ENCODE results near the gene IL1RAPL2. TPM values are rescaled to one million over a fixed set of nuclear protein-coding genes. Genes with fewer than 3 reads are reported as not detected.

The IL1RAPL2 gene
- total RNA-seq, 1 experiment from 2014 or later: not detected

DNA sequence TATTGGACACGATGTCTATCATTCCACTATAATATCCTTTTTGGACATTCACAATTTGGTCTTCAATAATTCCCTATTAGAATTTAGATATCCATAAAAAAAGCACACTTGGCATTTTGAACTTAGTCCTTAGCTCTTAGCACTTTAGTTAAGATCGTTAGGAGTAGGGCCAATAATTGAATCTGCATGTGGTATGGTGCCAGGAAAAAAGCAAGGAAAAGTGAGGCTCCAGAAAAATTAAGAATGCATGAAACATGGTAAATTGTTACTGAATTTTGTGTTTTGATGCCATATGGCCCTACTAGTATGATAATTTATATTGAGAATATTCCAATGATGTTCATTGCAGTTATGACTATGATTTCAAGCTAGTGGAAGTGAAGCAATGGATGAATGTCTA, 708.1 kb downstream of the IL1RAPL2 start:
- in situ Hi-C loops (cut with HindIII; ENCODE audit: low pct_unique_long_range_greater_than_20kb, low sequenced_read_pairs): no loop called here
- DNase-seq (ENCODE audit: low read depth): no peak

DNA sequence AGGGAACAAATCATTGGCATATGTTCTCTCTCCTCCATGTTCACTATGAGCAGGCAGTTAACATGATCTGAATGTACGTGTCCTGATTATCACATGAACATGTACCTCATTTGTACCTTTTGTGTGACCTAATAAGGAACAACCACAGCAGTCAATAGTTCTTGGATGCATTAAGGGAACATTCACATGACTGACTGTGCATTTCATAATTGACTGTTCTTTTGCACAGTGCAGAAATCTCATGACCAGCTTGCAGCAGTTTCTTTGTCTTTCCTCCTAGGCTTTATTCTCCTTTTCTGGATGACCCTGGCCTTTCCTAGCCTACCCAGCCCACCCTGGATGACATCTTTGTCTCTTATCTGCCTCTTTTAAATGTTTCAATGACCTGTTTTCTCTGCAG, 711.1 kb downstream of the IL1RAPL2 start:
- in situ Hi-C loops (cut with HindIII; ENCODE audit: low pct_unique_long_range_greater_than_20kb, low sequenced_read_pairs): no loop called here
- no peak for DNase-seq (ENCODE audit: low read depth)

DNA sequence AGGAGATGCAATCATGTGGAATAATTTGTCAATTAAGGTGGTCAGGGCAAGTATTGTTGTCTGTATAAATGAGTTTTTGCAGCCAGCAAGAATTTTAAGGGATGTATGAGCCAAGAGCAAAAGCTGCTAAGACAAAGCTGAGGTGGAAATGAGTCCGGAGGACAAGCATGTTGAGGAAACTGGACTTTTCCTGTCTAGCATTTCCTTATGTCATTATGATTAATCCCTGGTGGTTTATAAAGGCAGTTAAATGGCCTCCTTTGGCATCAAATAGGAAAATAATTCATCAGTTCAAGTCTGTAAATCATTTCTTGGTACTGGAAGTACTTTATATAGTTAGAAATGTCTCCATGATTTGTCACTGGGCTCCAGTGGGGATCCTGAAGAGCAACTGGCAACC, 716.1 kb downstream of the IL1RAPL2 start:
- in situ Hi-C loops (cut with HindIII; ENCODE audit: low pct_unique_long_range_greater_than_20kb, low sequenced_read_pairs): no loop called here
- DNase-seq (ENCODE audit: low read depth): no peak

DNA sequence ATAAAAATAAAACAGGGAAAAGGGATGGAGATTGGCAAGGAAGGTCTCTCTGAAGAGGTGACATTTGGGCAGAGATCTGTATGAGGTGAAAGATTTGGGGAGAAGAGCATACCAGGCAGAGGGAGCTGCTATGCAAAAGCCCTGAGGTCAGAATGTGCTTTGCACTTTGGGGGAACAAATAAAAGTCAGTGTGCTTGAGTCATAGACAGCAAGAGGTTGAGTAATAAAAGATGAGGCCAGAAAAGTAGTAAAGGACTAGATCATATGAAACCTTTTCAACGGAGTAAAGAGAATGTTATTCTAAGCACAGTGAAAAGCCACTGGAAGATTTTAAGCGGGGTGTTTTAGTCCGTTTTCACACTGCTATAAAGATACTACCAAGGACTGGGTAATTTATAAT, 731.0 kb downstream of the IL1RAPL2 start:
- in situ Hi-C loops (cut with HindIII; ENCODE audit: low pct_unique_long_range_greater_than_20kb, low sequenced_read_pairs): no loop called here
- DNase-seq (ENCODE audit: low read depth): no peak

DNA sequence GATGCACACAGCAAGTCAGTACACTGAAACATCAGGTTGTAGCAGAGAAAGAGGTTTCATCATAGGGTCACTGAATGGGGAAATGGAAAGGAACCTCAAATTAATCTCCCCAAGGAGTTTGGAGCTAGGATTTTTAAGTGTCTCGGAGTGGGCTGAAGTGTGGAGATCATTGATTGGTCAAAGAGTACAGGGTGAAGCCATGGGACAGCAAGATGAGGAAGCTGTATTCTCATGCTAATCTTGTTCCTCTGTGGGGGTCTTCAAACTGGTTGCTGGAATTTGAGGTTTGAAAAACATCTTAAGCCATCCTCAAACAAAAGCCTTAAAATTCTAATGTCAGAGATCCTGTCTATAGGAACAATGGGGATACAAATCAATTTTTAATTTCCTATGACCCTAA, 733.3 kb downstream of the IL1RAPL2 start:
- in situ Hi-C loops (cut with HindIII; ENCODE audit: low pct_unique_long_range_greater_than_20kb, low sequenced_read_pairs): no loop called here
- no peak for DNase-seq (ENCODE audit: low read depth)

DNA sequence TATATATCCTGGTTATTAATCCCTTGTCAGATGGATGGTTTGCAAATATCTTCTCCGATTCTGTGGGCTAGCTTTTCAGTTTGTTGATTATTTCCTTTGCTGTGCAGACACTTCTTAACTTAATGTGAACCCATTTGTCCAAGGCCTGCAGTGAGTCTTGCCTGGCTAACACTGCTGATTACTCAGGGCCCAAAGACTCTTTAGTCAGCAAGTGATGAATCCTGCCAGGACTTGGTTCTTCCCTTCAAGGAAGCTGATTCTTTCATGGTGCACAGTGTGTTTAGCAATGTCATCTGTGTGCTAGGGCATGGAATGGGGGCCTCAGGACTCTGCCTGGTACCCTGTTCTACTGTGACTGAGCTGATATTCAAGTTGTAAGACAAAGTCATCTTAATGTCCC, 736.2 kb downstream of the IL1RAPL2 start:
- no peak for DNase-seq (ENCODE audit: low read depth)
- in situ Hi-C loops (cut with HindIII; ENCODE audit: low pct_unique_long_range_greater_than_20kb, low sequenced_read_pairs): no loop called here

DNA sequence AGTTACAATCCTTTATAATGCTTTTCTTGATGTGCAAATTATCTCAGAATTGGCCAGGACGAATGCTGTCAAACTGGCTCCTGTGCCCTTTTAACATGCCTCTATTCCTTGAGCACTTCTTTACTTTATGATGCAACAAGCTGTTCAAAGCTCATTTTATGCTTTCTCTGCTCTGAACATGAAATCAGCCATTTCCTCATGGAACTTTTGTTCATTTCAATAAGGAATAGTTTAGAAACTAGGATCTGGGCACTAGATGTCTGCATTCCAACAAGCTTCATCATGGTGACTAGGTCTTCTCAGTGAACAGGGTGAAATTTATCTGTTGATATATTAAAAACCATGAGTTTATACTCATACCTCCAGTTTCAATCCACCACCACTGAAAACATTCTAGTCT, 741.8 kb downstream of the IL1RAPL2 start:
- in situ Hi-C loops (cut with HindIII; ENCODE audit: low pct_unique_long_range_greater_than_20kb, low sequenced_read_pairs): no loop called here

DNA sequence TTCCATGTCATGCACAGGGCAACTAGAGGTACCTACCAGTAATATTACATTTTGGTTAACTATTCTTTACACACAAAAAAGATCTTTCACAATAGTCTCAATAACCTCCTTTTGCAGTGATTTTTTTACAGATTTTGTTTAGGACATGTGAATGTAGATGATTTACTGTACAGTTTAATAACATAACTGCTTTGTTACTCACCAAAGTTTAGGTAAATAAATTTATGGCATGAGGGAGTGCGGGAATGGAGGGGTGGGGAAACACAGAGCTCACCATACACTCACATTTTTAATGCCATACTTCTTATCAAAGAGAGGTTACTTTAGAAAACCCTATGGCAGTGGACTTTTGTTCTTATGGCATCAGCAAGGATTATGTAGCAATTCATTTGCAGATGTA, 747.6 kb downstream of the IL1RAPL2 start:
- no peak for DNase-seq (ENCODE audit: low read depth)
- in situ Hi-C loops (cut with HindIII; ENCODE audit: low pct_unique_long_range_greater_than_20kb, low sequenced_read_pairs): no loop called here

More for the DNA sequence above, 741.8 kb downstream of the IL1RAPL2 start:
- no peak for DNase-seq (ENCODE audit: low read depth)

DNA sequence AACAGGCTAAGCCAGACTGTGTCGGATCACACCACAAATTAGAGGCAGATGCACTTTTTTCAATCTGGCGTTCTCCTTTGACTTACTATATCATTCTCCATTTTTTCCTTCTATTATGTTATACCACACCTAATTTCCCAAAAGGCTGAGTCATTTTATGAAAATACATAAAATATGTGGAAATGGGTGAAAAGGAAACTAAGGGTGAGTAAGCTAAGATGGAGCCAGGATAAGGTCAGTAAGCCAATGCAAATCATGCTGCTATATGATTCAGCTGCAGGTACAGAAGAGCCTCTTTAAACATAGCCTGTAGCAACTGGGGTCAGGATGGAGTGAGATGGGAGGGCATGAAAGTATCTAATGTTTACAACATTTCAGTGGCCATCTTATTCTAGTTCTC, 748.5 kb downstream of the IL1RAPL2 start:
- DNase-seq (ENCODE audit: low read depth): no peak

DNA sequence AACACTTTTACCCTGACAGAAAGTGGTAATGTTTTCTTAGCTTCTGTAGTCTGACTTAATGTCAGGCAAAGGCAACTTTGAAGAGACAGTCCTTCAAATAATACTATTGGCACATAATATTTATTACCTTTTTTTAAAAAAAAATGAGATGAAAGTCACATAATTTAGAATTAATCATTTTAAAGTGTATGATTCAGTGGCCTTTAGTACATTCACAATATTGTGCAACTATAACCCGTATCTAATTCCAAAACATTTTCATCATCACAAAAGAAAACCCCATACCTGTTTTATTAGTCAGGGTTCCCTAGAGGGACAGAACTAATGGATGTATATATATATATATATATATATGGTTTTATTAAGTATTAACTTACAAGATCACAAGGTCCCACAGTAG, 749.2 kb downstream of the IL1RAPL2 start:
- in situ Hi-C loops (cut with HindIII; ENCODE audit: low pct_unique_long_range_greater_than_20kb, low sequenced_read_pairs): no loop called here

More for the DNA sequence above, 748.5 kb downstream of the IL1RAPL2 start:
- in situ Hi-C loops (cut with HindIII; ENCODE audit: low pct_unique_long_range_greater_than_20kb, low sequenced_read_pairs): no loop called here

DNA sequence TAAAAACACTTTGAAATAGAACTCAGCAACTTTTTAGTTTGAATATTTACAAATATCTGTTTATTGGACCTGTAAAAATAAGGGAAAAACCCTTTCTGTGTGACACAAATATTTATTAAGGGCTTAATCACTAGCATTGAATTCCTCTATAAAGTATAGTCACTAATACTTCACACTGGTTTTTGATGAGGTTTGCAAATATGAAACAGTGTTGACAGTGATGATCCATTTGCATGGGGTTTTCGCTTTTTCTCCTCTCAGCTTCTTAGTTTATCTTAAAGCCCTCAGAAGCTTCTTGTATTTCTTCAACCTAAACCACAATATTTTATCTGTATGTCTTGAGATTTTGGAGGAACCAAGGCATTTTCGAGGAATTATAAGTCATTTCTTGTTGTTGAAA, 751.1 kb downstream of the IL1RAPL2 start:
- in situ Hi-C loops (cut with HindIII; ENCODE audit: low pct_unique_long_range_greater_than_20kb, low sequenced_read_pairs): no loop called here
- DNase-seq (ENCODE audit: low read depth): no peak

More for the DNA sequence above, 749.2 kb downstream of the IL1RAPL2 start:
- no peak for DNase-seq (ENCODE audit: low read depth)

DNA sequence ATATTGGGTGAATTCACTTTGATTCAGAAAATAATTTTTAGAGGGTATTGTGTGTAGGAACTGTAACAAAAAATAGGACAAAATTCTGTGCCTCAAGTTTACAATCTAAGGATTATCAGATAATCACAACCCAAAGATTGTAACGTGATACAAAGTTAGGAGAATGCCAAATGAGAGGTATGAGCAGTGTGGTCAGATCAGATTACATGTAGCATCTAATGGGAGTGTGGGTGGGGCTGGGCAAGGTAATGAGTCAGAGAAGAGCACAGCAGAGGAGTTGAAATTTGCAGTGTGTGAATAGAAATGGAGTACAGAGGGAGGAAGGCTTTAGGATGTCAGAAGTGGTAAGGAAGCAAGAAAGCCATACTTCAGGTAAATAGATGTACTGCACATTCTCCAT, 757.9 kb downstream of the IL1RAPL2 start:
- in situ Hi-C loops (cut with HindIII; ENCODE audit: low pct_unique_long_range_greater_than_20kb, low sequenced_read_pairs): no loop called here
- DNase-seq (ENCODE audit: low read depth): peak; percentile 1

DNA sequence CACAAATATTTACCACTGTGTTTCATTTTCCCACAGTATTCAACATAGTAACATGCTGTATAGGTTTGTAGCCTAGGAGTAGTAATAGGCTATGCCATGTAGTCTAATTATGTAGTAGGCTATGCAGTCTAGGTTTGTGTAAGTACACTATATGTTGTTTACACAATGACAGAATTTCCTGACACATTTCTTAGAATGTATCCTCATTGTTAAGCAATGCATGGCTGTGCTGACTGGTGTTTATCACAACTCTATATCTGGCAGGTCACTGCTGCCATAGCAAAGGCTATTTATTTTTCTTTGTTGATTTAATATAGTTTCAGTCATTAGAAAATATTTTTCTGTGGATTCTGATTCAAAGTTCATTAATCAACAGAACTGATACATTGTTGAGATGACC, 762.8 kb downstream of the IL1RAPL2 start:
- in situ Hi-C loops (cut with HindIII; ENCODE audit: low pct_unique_long_range_greater_than_20kb, low sequenced_read_pairs): no loop called here
- DNase-seq (ENCODE audit: low read depth): no peak

DNA sequence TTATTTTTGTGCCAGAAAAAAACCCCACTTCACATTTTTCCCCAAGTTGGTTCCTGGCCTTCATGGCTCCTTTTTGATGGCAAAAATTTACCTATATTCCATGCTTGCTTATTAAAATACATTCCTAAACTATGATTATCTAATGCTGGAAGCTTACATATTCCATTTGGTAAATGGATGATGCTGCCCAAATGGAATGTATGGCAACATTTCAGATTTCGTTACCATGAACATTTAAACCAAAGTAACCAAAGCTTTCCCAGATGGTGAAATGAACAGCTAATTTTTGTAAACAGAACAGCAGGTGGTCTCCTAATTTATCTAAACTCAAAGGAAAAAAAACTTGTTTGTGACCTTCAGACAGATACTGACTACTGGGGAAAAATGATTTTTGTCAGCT, 765.2 kb downstream of the IL1RAPL2 start:
- in situ Hi-C loops (cut with HindIII; ENCODE audit: low pct_unique_long_range_greater_than_20kb, low sequenced_read_pairs): no loop called here
- no peak for DNase-seq (ENCODE audit: low read depth)

DNA sequence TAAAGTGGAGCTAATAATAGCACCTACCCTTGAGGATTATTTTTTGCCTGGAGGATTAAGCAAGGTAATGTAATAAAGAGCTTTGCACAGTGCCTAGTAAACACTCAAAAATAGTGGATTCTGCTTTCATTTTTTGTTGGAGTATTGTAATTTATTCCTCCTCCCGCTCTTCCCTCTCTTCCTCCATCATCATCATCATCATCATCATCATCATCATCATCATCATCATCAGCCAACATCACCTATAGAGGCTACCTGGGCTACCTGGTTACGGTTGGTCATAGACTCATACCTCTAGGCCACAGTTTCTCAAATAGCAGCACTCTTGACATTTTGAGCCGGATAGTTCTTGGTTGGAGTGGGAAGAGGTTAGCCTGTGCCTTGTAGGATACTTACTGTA, 781.4 kb downstream of the IL1RAPL2 start:
- in situ Hi-C loops (cut with HindIII; ENCODE audit: low pct_unique_long_range_greater_than_20kb, low sequenced_read_pairs): no loop called here
- no peak for DNase-seq (ENCODE audit: low read depth)

DNA sequence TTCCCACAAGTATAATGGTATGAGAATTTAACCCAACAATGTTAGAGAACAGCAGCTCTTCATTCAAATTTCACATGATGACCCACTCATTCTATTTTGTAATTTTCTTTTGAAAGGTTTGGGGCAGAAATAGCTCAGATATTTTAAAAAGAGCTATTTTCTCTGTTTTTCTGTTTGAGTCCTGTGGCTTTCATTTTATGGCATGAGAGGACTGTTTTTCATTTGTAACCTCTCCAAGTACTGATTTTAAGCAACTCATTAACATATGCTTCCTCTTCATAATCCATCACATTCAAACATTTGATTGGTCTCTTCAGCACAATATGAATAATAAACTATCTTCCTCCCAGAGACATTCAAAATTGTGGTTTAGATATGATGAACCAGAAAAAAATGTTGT, 783.5 kb downstream of the IL1RAPL2 start:
- DNase-seq (ENCODE audit: low read depth): no peak
- in situ Hi-C loops (cut with HindIII; ENCODE audit: low pct_unique_long_range_greater_than_20kb, low sequenced_read_pairs): no loop called here

DNA sequence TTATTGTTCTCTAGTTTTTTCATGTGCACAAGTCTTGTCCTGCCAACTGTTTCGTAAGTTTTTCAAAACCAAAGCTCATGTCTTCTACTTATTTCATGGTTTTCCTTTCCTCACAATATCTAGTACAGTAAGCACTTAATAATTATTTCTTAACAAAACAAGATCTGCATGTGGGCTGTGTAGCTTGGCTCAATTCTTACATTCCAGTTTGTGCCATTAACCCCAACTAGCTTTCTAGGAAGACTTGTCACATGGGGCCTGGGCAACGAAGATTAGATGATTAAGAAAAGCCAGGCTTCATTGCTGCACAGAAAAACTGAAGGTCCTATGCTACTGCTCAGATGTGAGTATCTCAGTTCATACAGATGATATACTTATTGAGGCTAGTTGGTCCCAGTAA, 809.8 kb downstream of the IL1RAPL2 start:
- no peak for DNase-seq (ENCODE audit: low read depth)

DNA sequence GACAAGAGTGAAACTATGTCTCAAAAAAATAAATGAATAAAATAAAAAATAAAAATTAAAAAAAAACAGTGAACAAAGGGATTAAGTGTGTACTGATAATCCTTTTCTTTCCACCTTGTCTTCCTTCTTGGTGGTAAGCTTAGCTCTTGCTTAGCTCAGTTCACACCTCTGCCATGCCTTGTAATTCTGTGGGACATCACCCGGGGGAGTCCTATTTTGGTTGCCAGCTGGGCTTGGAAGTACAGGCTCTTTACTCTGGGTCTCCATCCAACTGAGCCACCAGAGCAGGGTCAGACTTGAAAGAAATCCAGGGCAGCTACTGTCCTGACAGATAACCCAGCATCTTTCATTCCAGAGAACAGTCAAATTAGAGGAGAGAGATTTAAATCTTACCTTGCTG, 858.7 kb downstream of the IL1RAPL2 start:
- no peak for DNase-seq (ENCODE audit: low read depth)
- in situ Hi-C loops (cut with HindIII; ENCODE audit: low pct_unique_long_range_greater_than_20kb, low sequenced_read_pairs): no loop called here

More for the DNA sequence above, 809.8 kb downstream of the IL1RAPL2 start:
- in situ Hi-C loops (cut with HindIII; ENCODE audit: low pct_unique_long_range_greater_than_20kb, low sequenced_read_pairs): no loop called here

DNA sequence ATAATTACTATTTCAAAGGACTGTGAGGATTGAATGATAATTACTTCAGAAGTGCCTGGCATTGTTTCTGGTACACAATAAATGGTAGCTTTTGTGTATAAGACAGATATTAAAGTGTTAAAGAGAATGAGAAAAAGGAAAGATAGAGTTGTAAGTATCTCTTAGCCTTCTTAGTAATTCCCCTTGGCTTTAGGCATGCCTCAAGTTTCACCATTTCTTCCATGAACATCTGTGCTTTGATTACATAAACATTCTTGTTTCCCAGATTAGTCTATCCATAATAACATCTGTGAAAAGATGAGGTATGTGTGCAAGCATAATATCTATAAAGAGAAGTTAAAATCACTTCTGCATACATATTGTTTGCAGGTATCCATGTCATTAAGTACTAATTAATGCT, 885.4 kb downstream of the IL1RAPL2 start:
- DNase-seq (ENCODE audit: low read depth): no peak
- in situ Hi-C loops (cut with HindIII; ENCODE audit: low pct_unique_long_range_greater_than_20kb, low sequenced_read_pairs): no loop called here

DNA sequence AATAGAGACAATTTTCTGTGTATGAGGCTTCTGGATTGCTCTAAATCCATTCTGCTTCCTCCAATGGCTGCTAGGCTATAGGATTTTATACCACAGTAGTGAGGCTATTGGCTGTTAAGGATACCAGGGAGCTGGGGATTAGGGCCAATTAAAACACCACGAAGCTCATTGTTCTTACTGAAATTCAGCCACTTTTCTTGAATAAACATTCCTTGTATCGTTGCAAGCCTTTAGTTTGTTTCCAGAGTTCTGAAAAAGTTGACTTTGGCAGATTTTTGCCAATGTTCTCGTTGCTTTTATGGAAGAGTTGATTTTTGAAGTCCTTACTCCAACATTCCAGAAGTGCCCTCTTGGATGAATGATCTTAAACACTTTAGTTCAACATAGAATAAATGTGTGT, 892.8 kb downstream of the IL1RAPL2 start:
- DNase-seq (ENCODE audit: low read depth): no peak
- in situ Hi-C loops (cut with HindIII; ENCODE audit: low pct_unique_long_range_greater_than_20kb, low sequenced_read_pairs): no loop called here

DNA sequence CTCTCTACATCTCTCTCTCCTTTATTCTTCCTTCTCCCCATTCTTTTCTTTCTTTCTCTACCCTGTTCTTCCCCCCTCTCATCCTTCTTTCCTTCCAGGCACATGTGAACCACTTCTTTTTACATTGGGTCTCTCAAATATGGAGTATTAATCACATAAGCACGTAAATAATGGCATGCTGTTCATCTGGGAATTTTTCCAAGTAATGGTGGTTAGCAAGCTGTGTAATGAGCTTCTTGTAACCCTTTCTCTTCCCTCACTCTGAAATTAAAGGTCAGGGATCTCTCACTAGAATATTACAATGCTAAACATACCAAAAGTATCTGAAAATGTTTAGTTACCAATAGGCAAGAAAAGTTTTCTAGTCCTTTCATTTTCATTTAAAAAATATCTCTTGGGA, 894.4 kb downstream of the IL1RAPL2 start:
- DNase-seq (ENCODE audit: low read depth): no peak
- in situ Hi-C loops (cut with HindIII; ENCODE audit: low pct_unique_long_range_greater_than_20kb, low sequenced_read_pairs): no loop called here

All from Caki2 (cell line).